Measurements from ENCODE around the gene AVPR1B.

Gene AVPR1B

GRCh38 chr1:206117151-206117948 lies at the start of gene AVPR1B:
TSS of gene AVPR1B (minus strand) at chr1:206117388. CDS start at chr1:206116890, 498 bp downstream.
- TF ChIP-seq, protein P1, sequence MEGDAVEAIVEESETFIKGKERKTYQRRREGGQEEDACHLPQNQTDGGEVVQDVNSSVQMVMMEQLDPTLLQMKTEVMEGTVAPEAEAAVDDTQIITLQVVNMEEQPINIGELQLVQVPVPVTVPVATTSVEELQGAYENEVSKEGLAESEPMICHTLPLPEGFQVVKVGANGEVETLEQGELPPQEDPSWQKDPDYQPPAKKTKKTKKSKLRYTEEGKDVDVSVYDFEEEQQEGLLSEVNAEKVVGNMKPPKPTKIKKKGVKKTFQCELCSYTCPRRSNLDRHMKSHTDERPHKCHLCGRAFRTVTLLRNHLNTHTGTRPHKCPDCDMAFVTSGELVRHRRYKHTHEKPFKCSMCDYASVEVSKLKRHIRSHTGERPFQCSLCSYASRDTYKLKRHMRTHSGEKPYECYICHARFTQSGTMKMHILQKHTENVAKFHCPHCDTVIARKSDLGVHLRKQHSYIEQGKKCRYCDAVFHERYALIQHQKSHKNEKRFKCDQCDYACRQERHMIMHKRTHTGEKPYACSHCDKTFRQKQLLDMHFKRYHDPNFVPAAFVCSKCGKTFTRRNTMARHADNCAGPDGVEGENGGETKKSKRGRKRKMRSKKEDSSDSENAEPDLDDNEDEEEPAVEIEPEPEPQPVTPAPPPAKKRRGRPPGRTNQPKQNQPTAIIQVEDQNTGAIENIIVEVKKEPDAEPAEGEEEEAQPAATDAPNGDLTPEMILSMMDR (IDR thresholded peaks at IDR 0.05; ENCODE audit: borderline replicate concordance, control extremely low read depth, extremely low read depth, insufficient read depth, missing control alignments): no peak
- peak; percentile 48 for DNase-seq (ENCODE audit: low spot score)
- in situ Hi-C loops (cut with MboI; ENCODE audit: low sequenced_read_pairs, unreplicated experiment): loop anchor here (10.0 to 25.0 kb wide), 2 partner anchors 113 to 330 kb away; partner anchors contain the start of genes RAB29 and RAB7B

DNA sequence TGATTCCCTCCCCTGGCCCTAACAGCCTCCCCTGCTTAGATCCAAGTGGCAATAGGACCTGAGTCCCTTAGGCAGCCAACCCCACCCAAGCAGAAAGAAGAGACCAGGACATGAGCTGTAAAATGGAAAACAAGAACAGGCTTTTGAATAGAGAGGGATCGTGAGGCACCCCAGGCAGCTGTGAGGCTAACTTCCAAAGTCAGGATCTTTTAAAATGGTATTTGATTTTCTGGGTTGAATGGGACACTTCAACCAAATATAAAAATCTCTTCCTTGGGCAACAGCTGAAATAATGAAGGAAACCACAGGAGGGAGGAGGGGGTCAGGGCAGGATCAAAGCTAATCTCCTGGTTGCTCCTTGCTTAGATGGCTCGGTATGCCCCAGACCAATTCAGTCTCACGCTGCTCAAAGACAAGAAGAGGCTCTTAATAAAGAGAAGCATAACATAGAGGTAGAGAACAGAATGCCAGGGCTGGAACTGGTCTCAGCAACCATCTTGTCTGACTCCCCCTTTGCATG lies 28.6 kb upstream of the AVPR1B start:
- in situ Hi-C loops (cut with MboI; ENCODE audit: low sequenced_read_pairs, unreplicated experiment): no loop called here
- TF ChIP-seq, protein P1 (IDR thresholded peaks at IDR 0.05; ENCODE audit: borderline replicate concordance, control extremely low read depth, extremely low read depth, insufficient read depth, missing control alignments): no peak
- DNase-seq (ENCODE audit: low spot score): no peak

GRCh38 chr1:206144605-206145004 lies 27.4 kb upstream of the AVPR1B start:
- in situ Hi-C loops (cut with MboI; ENCODE audit: low sequenced_read_pairs, unreplicated experiment): no loop called here

GRCh38 chr1:206143537-206144172 lies 26.5 kb upstream of the AVPR1B start:
- no peak for DNase-seq (ENCODE audit: low spot score)
- TF ChIP-seq, protein P1 (IDR thresholded peaks at IDR 0.05; ENCODE audit: borderline replicate concordance, control extremely low read depth, extremely low read depth, insufficient read depth, missing control alignments): no peak
- in situ Hi-C loops (cut with MboI; ENCODE audit: low sequenced_read_pairs, unreplicated experiment): no loop called here

More at GRCh38 chr1:206144605-206145004, 27.4 kb upstream of the AVPR1B start:
- TF ChIP-seq, protein P1 (IDR thresholded peaks at IDR 0.05; ENCODE audit: borderline replicate concordance, control extremely low read depth, extremely low read depth, insufficient read depth, missing control alignments): no peak
- DNase-seq (ENCODE audit: low spot score): no peak

GRCh38 chr1:206142770-206143169 lies 25.6 kb upstream of the AVPR1B start:
- in situ Hi-C loops (cut with MboI; ENCODE audit: low sequenced_read_pairs, unreplicated experiment): no loop called here
- TF ChIP-seq, protein P1 (IDR thresholded peaks at IDR 0.05; ENCODE audit: borderline replicate concordance, control extremely low read depth, extremely low read depth, insufficient read depth, missing control alignments): no peak

DNA sequence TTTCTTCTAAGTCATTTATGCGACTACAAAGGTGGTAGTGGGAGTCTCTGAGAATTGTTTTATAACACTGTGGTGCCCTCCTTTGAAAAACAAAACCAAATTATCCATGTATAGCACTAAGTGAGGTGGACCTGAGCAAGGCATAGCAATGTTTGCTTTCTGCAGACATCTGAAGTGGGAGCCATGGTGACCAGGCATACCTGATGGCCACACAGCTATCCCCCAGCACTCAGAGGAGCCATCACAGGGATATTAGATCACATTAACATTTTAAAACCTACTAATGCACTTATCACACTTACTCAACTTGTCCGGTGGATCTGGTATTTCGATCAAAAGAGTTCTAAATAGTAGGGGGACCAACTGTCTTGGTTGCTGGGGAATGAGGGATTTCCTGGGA lies 24.8 kb upstream of the AVPR1B start:
- TF ChIP-seq, protein P1 (IDR thresholded peaks at IDR 0.05; ENCODE audit: borderline replicate concordance, control extremely low read depth, extremely low read depth, insufficient read depth, missing control alignments): no peak
- DNase-seq (ENCODE audit: low spot score): no peak
- in situ Hi-C loops (cut with MboI; ENCODE audit: low sequenced_read_pairs, unreplicated experiment): no loop called here

More at GRCh38 chr1:206142770-206143169, 25.6 kb upstream of the AVPR1B start:
- no peak for DNase-seq (ENCODE audit: low spot score)

All from GM13976 (cell line).